Tibial nerve (tissue), 3 donors: Measurements from ENCODE around the gene ARHGEF5.
"Not testable (repeated sequence)": the region's sequence is repeated elsewhere in the genome, so short reads cannot be mapped to it uniquely, and the experiment has no call there.

Source experiments
- EP300 ChIP-seq, 2 donors: sonication (generic); formaldehyde crosslinking; IDR thresholded peaks; one replicate each; pipeline ENCODE4 v1.6.1; 2017; ENCODE audit warnings: antibody characterized with exemption in 2 of 2, mild to moderate bottlenecking in 1 of 2
- POLR2A ChIP-seq, 2 donors: fragments of 450-650 bp; IDR thresholded peaks; one replicate each; pipeline ENCODE4 v1.6.1; 2017; ENCODE audit warnings: antibody characterized with exemption in 2 of 2, mild to moderate bottlenecking in 2 of 2, moderate library complexity in 2 of 2

DNA sequence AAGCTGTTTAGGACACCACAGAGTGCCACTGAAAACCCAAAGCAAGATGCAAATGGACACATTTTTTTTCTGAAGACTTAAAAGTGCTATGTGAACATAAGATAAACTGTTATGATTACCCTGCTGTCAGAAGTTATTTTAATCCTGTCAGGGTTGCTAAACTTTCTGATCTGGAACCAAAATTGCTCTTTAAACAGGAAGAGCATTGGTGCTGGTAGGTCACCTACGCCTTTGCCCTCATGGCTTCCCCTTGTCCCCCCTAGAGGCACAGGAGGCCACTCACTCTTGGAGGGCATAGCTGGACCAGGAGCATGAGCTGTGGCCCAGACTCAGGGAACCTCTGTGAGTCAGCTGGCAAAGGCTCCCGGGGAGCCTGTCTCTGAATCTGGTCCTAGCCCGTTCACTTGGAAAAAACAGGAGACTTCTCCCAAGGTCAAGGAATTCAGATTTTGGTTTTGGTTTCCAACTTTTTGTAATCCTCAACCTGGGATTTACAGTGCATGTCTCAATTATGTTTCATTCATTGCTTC, 33.5 kb upstream of the ARHGEF5 start:
- not testable (repeated sequence) for TF ChIP-seq EP300, POLR2A (IDR thresholded peaks at IDR 0.05)
